Large intestine (tissue), 3 donors: ENCODE data around the gene ELFN1. TPM values are rescaled to one million over a fixed set of nuclear protein-coding genes. Genes with fewer than 3 reads are reported as not detected.

Experiments used
- DNase-seq, 2 donors: peaks; one replicate each; pipeline versions ENCODE4 v3.0.0 to v3.0.0-alpha.2; 2013
- H3K27ac ChIP-seq: one replicate; pipeline ENCODE4 v1.5.1; 2013; ENCODE audit warnings: low read length
- H3K27me3 ChIP-seq: 2 replicates; pipeline ENCODE4 v1.6.1; 2013; ENCODE audit warnings: low read length; ENCODE audit not compliant: control insufficient read depth, insufficient read depth
- H3K36me3 ChIP-seq: 2 replicates; pipeline ENCODE4 v1.6.1; 2013; ENCODE audit warnings: low read length; ENCODE audit not compliant: control insufficient read depth, insufficient read depth
- H3K4me1 ChIP-seq: one replicate; pipeline ENCODE4 v1.6.1; 2013; ENCODE audit warnings: low read length; ENCODE audit not compliant: control insufficient read depth, insufficient read depth
- H3K4me3 ChIP-seq: one replicate; pipeline ENCODE4 v1.5.1; 2013; ENCODE audit warnings: low read length
- H3K9me3 ChIP-seq: one replicate; pipeline ENCODE4 v1.6.1; 2013; ENCODE audit warnings: mild to moderate bottlenecking, low read depth, low read length, moderate library complexity; ENCODE audit not compliant: control insufficient read depth
- WGBS: methylation state at CpG from one replicate; pipeline ENCODE4 v1.1.5; 2013; ENCODE audit warnings: low lambda C conversion rate; ENCODE audit not compliant: insufficient coverage; 5-methylcytosine and 5-hydroxymethylcytosine counted together
- polyA plus RNA-seq: library from polyadenylated mRNA; unstranded; fragments of 120-200 nt; gene quantifications from one replicate; pipeline ENCODE4 v1.2.1, GENCODE V29; 2013

Gene ELFN1
- polyA plus RNA-seq, 1 donor = 2.3 TPM

- Histone ChIP-seq H3K36me3 (no peaks in the 10 kb centered on the region), H3K4me1 (no peaks in the 10 kb centered on the region), H3K27ac (no peak overlapping the region), H3K4me3 (no peak overlapping the region), H3K27me3 (no peaks in the 10 kb centered on the region), H3K9me3 (no peaks in the 10 kb centered on the region)
- no CpG with 5 or more reads among the region's 8 CpGs for WGBS
- no peak for DNase-seq
These were observed 66.8 kb downstream of the ELFN1 start for GRCh38 chr7:1736830-1737229.

- no peaks in the 10 kb centered on the region for H3K27me3 ChIP-seq
- WGBS = no CpG with 5 or more reads among the region's 10 CpGs
These were observed 67.4 kb downstream of the ELFN1 start for GRCh38 chr7:1737523-1737922.

GRCh38 chr7:1737956-1738355 lies 67.9 kb downstream of the ELFN1 start:
- WGBS = no CpG with 5 or more reads among the region's 20 CpGs

More at GRCh38 chr7:1737523-1737922, 67.4 kb downstream of the ELFN1 start:
- no peaks in the 10 kb centered on the region for H3K4me1 ChIP-seq
- H3K9me3 ChIP-seq = no peaks in the 10 kb centered on the region
- DNase-seq = no peak
- H3K36me3 ChIP-seq = no peaks in the 10 kb centered on the region
- H3K4me3 ChIP-seq = no peak overlapping the region
- H3K27ac ChIP-seq = no peak overlapping the region

GRCh38 chr7:1738511-1738910 lies 68.4 kb downstream of the ELFN1 start:
- Histone ChIP-seq H3K27ac (no peak overlapping the region), H3K27me3 (no peaks in the 10 kb centered on the region), H3K36me3 (no peaks in the 10 kb centered on the region), H3K4me1 (no peaks in the 10 kb centered on the region), H3K4me3 (no peak overlapping the region), H3K9me3 (no peaks in the 10 kb centered on the region)
- WGBS = no CpG with 5 or more reads among the region's 11 CpGs
- no peak for DNase-seq

More at GRCh38 chr7:1737956-1738355, 67.9 kb downstream of the ELFN1 start:
- Histone ChIP-seq H3K9me3 (no peaks in the 10 kb centered on the region), H3K4me1 (no peaks in the 10 kb centered on the region), H3K4me3 (no peak overlapping the region), H3K27ac (no peak overlapping the region), H3K36me3 (no peaks in the 10 kb centered on the region), H3K27me3 (no peaks in the 10 kb centered on the region)
- no peak for DNase-seq

GRCh38 chr7:1738956-1739355 lies 68.9 kb downstream of the ELFN1 start:
- Histone ChIP-seq H3K27me3 (no peaks in the 10 kb centered on the region), H3K36me3 (no peaks in the 10 kb centered on the region), H3K9me3 (no peaks in the 10 kb centered on the region), H3K27ac (no peak overlapping the region), H3K4me3 (no peak overlapping the region), H3K4me1 (no peaks in the 10 kb centered on the region)
- no CpG with 5 or more reads among the region's 19 CpGs for WGBS
- no peak for DNase-seq

- Histone ChIP-seq H3K9me3 (no peaks in the 10 kb centered on the region), H3K27ac (no peak overlapping the region), H3K4me3 (no peak overlapping the region), H3K27me3 (no peaks in the 10 kb centered on the region), H3K36me3 (no peaks in the 10 kb centered on the region), H3K4me1 (no peaks in the 10 kb centered on the region)
- no CpG with 5 or more reads among the region's 14 CpGs for WGBS
- DNase-seq = no peak
These were observed 69.5 kb downstream of the ELFN1 start for GRCh38 chr7:1739593-1739992.

GRCh38 chr7:1740214-1740613 lies 70.1 kb downstream of the ELFN1 start:
- no peaks in the 10 kb centered on the region for H3K36me3 ChIP-seq
- H3K27ac ChIP-seq = no peak overlapping the region
- no peaks in the 10 kb centered on the region for H3K27me3 ChIP-seq
- DNase-seq = no peak
- no CpG with 5 or more reads among the region's 17 CpGs for WGBS
- H3K4me3 ChIP-seq = no peak overlapping the region
- H3K9me3 ChIP-seq = peaks cover under 1% of the 10 kb centered on the region
- H3K4me1 ChIP-seq = no peaks in the 10 kb centered on the region

- Histone ChIP-seq H3K4me1 (no peaks in the 10 kb centered on the region), H3K27me3 (no peaks in the 10 kb centered on the region), H3K36me3 (no peaks in the 10 kb centered on the region), H3K27ac (no peak overlapping the region), H3K9me3 (peaks cover 10% of the 10 kb centered on the region), H3K4me3 (no peak overlapping the region)
- no peak for DNase-seq
- no CpG with 5 or more reads among the region's 8 CpGs for WGBS
These were observed 71.2 kb downstream of the ELFN1 start for GRCh38 chr7:1741246-1741645.

- Histone ChIP-seq H3K27ac (no peak overlapping the region), H3K4me1 (no peaks in the 10 kb centered on the region), H3K9me3 (peaks cover 10% of the 10 kb centered on the region), H3K27me3 (no peaks in the 10 kb centered on the region), H3K4me3 (no peak overlapping the region), H3K36me3 (no peaks in the 10 kb centered on the region)
- no CpG with 5 or more reads among the region's 33 CpGs for WGBS
- DNase-seq = no peak
These were observed 71.9 kb downstream of the ELFN1 start for GRCh38 chr7:1741751-1742554.

- no peak overlapping the region for H3K27ac ChIP-seq
- peak; percentile 24 to 59 for DNase-seq
- no peaks in the 10 kb centered on the region for H3K36me3 ChIP-seq
- 0% methylated on average over 2 of the region's 28 CpGs for WGBS
- H3K4me1 ChIP-seq = no peaks in the 10 kb centered on the region
- H3K4me3 ChIP-seq = no peak overlapping the region
- peaks cover 10% of the 10 kb centered on the region for H3K9me3 ChIP-seq
- no peaks in the 10 kb centered on the region for H3K27me3 ChIP-seq
These were observed 72.7 kb downstream of the ELFN1 start for GRCh38 chr7:1742555-1743303.
